ENCODE results near the gene SCLY. TPM values are rescaled to one million over a fixed set of nuclear protein-coding genes. Genes with fewer than 3 reads are reported as not detected.

SCLY gene
- total and polyA plus RNA-seq, 2 of the 13 experiments (the other 11 are each of a cell fraction or from before 2014, with no cell fraction given), result 27.9 to 38.6 TPM

DNA sequence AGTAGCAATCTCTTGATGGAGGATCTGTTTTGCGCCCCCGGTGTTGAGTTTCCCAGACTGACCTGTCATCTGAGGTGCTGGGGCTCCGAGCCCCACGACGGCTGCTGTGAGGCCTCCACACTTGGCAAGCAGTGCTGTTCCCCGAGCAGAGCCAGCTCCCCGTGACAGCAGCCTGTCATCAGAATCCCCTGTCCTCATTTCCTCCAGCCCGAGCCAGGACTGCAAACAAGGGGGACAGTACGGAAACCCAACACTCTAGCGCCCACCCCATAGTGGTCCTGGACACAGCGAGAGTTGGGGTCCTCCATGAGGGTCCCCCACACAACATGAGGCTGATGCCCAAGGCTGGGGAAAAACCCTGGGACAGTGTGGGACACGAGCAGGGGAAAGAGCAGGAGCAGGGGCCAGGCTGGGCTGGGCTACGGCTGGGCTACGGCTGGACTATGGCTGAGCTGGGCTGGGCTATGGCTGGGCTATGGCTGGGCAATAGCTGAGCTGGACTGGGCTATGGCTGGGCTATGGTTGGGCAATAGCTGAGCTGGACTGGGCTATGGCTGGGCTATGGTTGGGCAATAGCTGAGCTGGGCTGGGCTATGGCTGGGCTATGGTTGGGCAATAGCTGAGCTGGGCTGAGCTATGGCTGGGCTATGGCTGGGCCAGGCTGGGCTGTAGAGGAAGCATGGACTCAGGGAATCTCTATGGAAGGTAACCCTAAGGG is 76.2 kb downstream of the SCLY start (continued):
- no peak for TF ChIP-seq ARID5B (CRISPR knock-in tag; IDR thresholded peaks at IDR 0.05)
- peak; percentile 75; the same call in 1 of the 2 replicates for TF ChIP-seq GTF3A (CRISPR knock-in tag; conservative IDR thresholded peaks at IDR 0.05)
- TF ChIP-seq BRCA1 (CRISPR knock-in tag; IDR thresholded peaks at IDR 0.05), result no peak
- TF ChIP-seq ZEB1 (IDR thresholded peaks at IDR 0.05; ENCODE audit: insufficient replicate concordance, low read depth), result no peak
- no peak for TF ChIP-seq ZNF3 (CRISPR knock-in tag; IDR thresholded peaks at IDR 0.05)
- peak; percentile 56; the same call in 1 of the 2 replicates for TF ChIP-seq ZNF292 (CRISPR knock-in tag; IDR thresholded peaks at IDR 0.05; ENCODE audit: borderline replicate concordance, low read depth)
- no peak for TF ChIP-seq SATB2 (CRISPR knock-in tag; IDR thresholded peaks at IDR 0.05)
- TF ChIP-seq, protein P1, sequence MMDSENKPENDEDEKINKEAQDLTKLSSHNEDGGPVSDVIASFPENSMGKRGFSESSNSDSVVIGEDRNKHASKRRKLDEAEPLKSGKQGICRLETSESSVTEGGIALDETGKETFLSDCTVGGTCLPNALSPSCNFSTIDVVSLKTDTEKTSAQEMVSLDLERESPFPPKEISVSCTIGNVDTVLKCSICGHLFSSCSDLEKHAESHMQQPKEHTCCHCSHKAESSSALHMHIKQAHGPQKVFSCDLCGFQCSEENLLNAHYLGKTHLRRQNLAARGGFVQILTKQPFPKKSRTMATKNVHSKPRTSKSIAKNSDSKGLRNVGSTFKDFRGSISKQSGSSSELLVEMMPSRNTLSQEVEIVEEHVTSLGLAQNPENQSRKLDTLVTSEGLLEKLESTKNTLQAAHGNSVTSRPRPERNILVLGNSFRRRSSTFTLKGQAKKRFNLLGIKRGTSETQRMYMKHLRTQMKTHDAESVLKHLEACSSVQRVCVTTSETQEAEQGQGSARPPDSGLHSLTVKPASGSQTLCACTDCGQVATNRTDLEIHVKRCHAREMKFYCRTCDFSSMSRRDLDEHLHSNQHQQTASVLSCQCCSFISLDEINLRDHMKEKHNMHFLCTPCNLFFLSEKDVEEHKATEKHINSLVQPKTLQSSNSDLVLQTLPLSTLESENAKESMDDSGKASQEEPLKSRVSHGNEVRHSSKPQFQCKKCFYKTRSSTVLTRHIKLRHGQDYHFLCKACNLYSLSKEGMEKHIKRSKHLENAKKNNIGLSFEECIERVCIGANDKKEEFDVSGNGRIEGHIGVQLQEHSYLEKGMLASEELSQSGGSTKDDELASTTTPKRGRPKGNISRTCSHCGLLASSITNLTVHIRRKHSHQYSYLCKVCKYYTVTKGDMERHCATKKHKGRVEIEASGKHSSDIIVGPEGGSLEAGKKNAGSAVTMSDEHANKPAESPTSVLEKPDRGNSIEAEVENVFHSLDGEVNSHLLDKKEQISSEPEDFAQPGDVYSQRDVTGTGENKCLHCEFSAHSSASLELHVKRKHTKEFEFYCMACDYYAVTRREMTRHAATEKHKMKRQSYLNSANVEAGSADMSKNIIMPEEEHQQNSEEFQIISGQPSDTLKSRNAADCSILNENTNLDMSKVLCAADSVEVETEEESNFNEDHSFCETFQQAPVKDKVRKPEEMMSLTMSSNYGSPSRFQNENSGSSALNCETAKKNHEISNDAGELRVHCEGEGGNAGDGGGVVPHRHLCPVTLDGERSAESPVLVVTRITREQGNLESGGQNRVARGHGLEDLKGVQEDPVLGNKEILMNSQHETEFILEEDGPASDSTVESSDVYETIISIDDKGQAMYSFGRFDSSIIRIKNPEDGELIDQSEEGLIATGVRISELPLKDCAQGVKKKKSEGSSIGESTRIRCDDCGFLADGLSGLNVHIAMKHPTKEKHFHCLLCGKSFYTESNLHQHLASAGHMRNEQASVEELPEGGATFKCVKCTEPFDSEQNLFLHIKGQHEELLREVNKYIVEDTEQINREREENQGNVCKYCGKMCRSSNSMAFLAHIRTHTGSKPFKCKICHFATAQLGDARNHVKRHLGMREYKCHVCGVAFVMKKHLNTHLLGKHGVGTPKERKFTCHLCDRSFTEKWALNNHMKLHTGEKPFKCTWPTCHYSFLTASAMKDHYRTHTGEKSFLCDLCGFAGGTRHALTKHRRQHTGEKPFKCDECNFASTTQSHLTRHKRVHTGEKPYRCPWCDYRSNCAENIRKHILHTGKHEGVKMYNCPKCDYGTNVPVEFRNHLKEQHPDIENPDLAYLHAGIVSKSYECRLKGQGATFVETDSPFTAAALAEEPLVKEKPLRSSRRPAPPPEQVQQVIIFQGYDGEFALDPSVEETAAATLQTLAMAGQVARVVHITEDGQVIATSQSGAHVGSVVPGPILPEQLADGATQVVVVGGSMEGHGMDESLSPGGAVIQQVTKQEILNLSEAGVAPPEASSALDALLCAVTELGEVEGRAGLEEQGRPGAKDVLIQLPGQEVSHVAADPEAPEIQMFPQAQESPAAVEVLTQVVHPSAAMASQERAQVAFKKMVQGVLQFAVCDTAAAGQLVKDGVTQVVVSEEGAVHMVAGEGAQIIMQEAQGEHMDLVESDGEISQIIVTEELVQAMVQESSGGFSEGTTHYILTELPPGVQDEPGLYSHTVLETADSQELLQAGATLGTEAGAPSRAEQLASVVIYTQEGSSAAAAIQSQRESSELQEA (CRISPR knock-in tag; IDR thresholded peaks at IDR 0.05; ENCODE audit: not compliant biosample characterization), result no peak
- no peak for TF ChIP-seq GRHL1 (CRISPR knock-in tag; conservative IDR thresholded peaks at IDR 0.05)
- no peak for TF ChIP-seq NPAS2 (CRISPR knock-in tag; IDR thresholded peaks at IDR 0.05; ENCODE audit: borderline replicate concordance)
- no peak for TF ChIP-seq TAF15 (IDR thresholded peaks at IDR 0.05; ENCODE audit: low read depth, low read length, poor library complexity, severe bottlenecking)
- no peak for TF ChIP-seq TEF (CRISPR knock-in tag; IDR thresholded peaks at IDR 0.05)
- TF ChIP-seq PHF8 (CRISPR knock-in tag; IDR thresholded peaks at IDR 0.05), result no peak
- no peak for TF ChIP-seq MEIS1 (CRISPR knock-in tag; IDR thresholded peaks at IDR 0.05; ENCODE audit: borderline replicate concordance)
